ENCODE data around the gene TCF4.
"Not testable (repeated sequence)": the region's sequence is repeated elsewhere in the genome, so short reads cannot be mapped to it uniquely, and the experiment has no call there.

Gene TCF4

DNA sequence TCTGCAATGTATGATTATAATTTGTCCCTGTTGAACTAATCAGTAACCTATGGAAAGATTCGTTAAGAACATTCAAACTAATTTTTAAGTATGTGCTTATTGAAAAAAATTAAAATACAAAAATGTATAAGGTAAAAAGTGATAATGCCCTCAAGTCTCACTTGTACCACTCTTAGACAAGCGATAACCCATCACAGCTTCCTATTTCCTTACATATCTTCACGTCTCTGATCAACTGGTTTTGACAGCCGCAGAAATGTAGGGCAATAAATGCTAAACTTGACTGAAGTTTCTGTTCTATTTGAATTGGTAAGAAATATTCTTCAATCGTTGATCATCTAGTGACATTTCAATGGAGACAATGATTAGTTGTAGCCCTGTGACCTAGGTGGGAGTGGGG lies 112.5 kb downstream of the TCF4 start:
- DNase-seq (ENCODE audit: low read depth in 2 of 2) = no peak

DNA sequence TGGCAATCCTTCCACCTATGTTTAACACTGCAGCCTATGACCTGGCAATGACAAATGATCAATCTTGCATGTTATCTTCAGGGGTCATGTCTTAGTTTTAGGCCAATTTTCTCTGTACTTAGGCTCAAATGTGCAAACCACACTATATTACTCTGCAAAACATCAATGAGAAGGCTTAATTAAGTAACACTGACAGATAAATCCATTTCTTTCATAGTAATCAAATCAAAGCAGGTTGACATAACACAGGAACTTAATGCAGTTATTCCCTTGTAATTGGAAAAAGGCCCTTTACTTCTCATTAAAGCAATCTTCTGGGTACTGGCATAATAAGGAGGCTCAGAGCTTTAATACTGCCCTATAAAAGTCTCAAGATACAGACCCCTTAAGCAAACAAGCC lies 114.4 kb downstream of the TCF4 start:
- no peak for DNase-seq (ENCODE audit: low read depth in 2 of 2)

DNA sequence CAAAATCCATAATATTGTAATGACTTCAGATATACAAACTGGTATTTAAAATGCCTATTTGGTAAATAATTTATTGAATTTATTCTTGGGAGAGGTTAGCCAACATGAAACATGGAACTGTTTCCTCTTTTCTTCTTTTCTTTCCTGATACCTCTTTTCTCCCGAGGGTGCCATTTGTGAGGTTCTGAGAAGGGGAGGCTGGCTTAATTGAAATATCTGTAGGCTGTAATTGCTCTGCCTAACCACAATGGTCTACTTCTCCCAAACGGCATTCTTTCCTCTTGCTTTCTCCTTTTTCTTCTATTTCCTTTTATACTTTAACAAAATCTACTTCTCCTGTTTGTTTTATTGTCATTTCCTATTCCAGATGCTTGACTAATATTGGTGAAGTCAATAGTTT lies 114.9 kb downstream of the TCF4 start:
- no peak for DNase-seq (ENCODE audit: low read depth in 2 of 2)

DNA sequence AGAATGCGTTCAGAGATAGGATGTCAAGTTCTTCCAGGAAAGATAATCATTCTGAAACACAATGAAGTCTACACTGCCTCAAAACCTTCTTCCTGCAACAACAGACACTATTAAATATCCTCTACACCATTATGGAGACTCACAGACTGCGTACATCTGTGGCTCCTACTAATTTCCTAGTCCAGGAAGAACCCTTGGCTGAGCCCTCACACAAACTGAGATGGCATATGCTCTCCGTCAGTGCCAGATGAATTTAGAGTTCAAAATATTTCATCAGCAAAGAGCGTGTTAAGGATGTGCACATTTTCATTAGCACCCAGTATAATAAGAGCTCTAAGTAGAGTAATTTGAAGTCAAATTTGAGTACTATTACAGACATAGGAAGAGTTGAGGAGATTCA lies 117.2 kb downstream of the TCF4 start:
- DNase-seq (ENCODE audit: low read depth in 2 of 2) = no peak

DNA sequence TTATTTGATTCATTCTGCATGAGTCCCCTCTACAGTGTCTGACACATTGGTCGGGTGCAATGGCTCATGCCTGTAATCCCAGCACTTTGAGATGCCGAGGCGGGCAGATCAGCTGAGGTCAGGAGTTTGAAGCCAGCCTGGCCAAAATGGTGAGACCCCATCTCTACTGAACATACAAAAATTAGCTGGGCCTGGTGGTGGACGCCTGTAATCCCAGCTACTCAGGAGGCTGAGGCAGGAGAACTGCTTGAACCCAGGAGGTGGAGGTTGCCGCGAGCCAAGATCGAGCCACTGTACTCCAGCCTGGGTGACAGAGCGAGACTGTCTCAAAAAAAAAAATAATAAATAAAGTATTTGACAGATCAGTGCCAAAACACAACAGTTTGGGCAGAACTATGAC lies 118.9 kb downstream of the TCF4 start:
- not testable (repeated sequence) for DNase-seq (ENCODE audit: low read depth in 2 of 2)

DNA sequence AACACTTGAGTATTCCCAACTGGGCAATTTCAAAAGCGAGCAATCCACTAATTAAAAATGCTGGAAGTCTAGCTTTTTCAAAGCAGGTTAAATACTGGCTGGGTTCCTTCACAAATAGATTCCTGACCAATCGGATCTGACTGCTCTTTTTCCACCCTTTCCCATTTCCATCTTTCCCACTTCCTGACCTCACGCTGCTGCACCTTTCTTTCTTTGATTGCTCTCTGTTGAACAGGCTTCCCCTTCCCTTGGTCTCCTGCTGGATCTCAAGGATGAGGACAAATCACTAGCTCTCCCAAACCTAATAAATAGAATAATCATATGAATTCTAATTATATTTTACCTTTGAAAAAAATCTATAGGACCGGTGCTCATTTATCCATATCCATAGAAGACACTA lies 121.2 kb downstream of the TCF4 start:
- no peak for DNase-seq (ENCODE audit: low read depth in 2 of 2)

DNA sequence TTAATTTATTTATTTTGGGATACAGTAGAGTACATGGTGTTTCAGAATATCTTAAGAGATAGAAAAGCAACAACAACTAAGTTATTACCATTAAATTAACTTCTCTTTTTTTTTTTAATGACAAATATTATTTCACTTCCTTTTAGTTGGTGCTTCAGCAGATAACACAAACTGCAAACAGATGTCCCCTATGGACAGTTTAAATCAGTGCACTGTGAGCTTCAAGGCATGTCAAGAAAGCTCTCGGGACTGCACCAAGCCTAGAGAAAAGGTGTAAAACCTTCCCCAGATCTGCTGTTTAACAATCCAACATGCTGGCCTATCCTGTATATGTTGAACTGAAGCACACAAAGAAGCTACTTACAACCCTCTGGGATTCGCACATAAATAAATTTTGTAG lies 122.7 kb downstream of the TCF4 start:
- no peak for DNase-seq (ENCODE audit: low read depth in 2 of 2)

DNA sequence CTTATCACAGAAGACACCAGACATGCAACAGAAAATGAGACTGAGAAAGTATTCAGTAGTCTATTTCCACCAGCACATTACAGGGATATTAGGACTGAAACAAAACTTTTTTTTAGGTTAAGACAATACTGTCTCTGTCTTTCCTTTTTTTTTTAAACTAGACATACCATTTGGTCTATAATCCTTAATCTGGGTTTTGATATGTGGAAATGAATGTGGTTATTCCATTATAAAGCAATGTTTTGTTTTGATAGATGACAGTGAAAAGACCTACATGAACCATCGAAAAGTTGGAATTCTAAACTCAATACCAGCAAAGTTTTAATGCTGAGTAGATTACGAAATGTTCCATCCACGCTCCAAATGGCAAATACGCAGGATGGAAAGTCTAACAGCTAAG lies 123.4 kb downstream of the TCF4 start:
- DNase-seq (ENCODE audit: low read depth in 2 of 2) = no peak

DNA sequence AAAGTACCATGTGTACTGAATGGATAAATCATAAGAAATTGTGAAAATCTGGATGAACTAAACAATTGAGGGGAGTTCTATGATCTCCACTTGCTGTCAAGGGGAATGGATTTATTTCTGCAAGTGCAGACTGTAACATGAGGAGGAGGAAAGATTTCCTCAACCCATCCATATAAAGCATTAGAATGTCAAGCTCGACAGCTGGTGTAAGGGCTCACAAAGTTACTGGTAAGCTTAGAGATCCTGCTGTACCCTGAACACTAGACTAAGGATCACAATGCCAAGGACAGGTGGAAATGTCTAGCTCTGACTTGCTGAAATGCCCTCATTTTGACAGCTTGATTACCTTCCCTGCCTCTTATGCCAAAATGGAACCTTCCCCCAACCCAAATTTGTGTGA lies 125.3 kb downstream of the TCF4 start:
- no peak for DNase-seq (ENCODE audit: low read depth in 2 of 2)

DNA sequence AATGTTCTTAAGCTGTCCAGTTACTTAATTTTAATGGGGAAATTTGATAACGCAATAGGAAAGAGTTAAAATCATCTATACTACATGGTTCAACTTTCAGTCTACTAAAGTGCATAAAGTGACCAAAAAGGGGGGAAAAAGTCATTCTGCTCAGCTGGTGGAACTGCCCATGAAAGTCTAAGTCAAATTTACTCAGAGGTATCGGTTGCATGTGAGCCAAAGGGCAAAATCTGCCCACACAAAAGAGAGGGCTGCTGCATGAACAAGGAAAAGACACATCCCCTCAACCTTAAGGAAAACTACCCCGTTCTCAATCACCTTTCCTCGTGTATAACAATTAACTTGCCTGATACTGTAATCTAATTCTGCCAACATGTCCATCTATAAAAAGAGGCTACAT lies 126.1 kb downstream of the TCF4 start:
- DNase-seq (ENCODE audit: low read depth in 2 of 2) = no peak

DNA sequence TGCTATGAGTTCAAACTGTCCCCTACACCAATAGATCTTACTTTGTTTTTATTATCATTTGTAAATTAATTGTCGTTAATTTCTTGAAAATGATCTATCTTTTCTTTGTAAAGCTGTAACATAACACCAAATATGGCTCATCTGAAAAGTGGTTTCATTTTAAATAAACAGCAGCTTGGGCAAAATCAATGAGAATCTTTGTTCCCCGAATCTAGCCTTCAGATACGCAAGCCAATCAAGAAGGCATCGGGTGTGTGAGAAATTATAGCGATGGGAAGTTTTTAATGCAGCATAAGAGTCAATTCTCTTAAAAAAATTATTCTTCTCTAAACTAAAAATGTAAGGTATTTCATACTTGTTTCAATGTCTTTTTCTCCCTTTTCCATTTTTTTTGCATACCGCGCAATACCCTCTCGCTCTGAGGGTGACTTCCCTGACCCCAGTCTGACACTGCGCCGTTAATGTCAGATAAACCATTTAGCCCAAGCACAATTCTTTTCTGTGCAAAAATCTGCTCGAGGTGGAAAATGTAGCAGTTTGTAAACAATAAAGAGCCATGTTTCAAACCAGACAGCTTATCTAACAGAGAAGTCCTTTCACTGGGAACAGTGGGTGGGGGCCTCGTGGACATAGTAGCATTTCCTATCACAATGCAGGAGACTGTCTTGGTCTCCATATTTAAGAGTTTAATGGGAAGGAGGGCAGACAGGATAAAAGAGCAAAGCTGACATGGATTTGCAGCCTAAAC lies 129.4 kb downstream of the TCF4 start:
- no peak for DNase-seq (ENCODE audit: low read depth in 2 of 2)

DNA sequence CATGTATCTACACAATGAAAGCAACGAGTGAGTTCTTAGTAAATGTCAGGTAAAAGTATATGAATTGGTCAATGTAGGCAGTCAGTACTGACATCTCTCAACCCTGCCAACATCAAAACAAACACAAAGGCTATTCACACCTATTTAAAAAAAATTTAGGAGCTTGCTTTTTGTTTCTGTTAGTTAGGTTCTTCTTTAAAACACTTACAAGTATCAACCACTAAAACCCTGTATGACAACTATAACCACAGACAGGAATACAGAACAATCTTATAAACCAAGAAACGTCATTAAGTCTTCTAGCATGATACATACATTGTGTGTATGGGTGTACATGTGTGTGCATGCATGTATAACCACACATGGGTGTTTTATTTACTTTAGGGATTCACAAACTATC lies 131.0 kb downstream of the TCF4 start:
- DNase-seq (ENCODE audit: low read depth in 2 of 2) = no peak

DNA sequence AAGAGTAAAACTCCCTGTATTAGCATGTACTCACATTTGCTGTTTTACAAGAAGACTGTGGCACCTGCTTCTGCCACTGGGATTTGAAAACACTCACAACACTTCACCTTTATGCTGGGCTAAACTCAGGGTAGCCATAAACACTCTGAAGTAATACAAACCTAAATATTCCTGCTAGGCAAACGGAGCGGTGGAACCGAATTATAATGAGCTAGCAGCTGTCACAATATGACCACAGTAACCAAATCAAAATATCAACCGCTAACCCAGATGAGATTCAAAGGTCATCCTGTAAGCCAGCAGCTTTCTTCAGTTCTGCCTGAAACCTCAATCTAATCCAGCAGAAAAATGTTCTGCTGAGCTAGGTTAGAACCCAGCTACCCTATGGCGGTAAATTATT lies 132.1 kb downstream of the TCF4 start:
- no peak for DNase-seq (ENCODE audit: low read depth in 2 of 2)

DNA sequence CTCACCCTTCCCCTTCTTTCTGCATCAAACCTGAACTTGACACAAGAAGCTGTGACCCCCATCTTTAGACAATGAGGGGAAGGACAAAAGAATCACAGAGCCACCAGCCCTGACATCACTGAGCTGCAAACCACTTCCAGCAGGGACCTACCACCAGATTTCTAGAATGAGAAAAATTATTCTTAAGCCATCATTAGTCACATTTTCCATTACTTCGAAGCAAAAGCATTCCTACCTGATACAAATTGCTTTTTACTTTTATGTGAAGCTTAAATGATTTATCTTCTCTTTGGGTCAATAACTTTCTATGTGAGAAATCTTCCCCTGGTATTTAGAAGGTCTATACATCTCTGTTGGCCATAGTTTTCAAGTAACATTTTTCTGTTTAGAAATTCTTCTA lies 134.8 kb downstream of the TCF4 start:
- no peak for DNase-seq (ENCODE audit: low read depth in 2 of 2)

DNA sequence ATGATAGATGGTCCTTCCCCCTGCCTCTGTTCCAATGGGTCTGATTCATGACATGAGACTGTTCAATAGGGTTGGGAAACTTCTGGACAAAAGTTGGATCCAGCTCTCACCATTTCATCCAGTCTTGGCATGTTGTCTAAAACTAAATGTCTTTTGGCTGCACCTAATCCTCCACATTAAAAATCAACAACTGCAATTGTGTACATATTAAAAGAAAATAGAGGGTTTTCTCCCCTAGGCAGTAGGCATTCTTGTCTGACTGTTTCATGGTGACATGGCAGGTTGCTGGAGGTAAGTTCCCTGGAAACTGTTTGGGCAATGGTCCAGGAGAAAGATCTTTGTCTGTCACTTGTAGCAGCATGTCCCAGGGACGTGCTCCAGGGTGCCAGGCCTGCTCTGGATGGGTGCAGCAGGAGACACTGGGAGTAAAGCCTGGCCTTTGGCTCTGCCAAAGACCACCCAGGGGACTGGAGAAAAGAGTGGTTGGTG lies 135.8 kb downstream of the TCF4 start:
- no peak for DNase-seq (ENCODE audit: low read depth in 2 of 2)

DNA sequence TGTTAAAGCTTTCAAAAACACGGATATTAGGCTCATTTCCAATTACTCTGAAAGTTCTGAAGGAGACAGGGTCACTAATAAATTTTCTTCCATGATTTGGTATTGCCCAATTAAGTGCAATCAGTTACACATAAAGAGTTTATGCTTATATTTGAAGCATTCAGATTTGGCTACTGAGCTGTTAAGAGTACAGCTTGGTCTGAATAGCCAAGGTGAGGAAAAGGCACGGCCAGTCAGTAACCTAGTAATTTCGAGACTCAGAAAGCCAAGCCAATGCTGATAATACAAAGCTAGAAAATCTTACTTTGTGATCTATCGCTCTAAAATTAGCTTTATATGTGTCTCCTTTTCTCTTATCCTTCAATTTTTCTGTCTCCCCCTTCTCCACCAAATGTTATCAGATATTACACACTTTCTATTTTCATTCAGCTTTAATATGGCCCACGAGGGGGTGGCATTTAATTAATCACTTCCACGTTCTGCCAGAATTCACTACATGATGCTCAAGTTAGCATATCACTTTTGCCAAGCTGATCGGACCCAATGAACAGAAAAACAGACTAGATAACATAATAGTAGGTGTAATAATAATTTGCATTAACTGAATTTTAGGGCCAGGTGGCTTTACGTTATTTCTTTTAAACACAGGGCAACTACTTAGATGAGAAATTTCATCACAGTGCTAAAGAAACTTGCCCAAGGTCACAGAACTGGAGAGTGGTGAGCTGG lies 138.4 kb downstream of the TCF4 start:
- no peak for DNase-seq (ENCODE audit: low read depth in 2 of 2)

DNA sequence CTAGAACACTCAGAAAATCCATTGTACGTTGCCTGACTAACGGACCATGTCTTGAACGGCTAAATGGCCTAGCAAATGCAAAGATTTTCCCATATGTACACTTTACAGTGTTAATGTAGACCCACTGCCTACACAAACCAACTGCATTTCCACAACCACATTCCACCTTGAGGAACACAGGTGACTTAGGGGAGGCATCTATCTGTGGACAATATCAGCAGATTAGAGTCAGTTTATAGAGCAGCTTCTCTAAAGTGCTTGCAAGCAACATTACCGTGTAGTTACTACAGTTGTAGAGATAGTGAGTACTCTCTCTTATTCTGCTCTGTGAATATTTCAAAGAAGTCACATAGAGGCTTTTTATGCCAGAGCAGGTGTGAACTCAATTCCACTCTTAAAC lies 139.6 kb downstream of the TCF4 start:
- DNase-seq (ENCODE audit: low read depth in 2 of 2) = no peak

DNA sequence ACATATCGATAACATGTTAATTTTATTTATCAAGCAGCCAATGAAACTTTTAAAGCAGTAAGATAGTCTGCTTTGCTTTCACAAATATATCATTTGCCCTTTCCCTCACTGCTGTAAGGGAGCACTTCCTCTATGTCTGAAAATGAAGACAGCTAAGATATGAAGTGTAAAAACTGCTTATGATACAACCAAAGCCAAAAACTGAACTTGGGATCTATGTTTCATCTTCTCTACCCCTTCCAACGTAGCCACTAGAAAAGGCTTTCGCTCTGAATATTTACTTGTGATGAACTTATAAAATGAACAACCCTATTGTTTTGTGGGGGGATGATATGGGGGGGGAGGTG lies 140.3 kb downstream of the TCF4 start:
- DNase-seq (ENCODE audit: low read depth in 2 of 2) = no peak

DNA sequence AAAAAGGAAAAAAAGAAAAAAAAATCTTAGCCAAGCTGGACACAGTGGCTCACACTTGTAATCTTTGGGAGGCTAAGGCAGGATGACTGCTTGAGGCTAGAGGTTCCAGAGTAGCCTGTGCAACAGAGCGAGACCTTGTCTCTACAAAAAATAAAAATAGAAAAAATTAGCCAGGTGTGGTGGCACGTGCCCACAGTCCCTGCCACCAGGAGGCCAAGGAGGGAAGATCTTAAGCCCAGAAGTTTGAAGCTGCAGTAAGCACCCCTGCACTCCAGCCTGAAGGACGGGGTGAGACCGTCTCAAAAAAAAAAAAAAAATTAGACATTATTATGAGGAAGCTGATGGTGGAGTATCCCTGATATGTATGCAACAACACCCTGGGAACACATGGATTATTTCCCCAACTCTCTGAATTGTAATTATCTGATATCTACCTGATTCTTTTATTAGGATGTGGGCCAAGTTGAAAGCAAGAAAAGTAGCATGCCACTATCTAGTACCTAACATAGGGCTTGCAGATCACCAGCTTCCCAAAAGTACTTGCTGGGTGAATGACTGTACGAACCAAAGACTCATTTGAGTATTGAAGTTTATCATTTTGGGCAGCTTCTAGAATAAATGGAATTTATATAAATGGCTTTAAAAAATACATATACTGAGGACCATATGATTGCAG lies 140.9 kb downstream of the TCF4 start:
- no peak for DNase-seq (ENCODE audit: low read depth in 2 of 2)

DNA sequence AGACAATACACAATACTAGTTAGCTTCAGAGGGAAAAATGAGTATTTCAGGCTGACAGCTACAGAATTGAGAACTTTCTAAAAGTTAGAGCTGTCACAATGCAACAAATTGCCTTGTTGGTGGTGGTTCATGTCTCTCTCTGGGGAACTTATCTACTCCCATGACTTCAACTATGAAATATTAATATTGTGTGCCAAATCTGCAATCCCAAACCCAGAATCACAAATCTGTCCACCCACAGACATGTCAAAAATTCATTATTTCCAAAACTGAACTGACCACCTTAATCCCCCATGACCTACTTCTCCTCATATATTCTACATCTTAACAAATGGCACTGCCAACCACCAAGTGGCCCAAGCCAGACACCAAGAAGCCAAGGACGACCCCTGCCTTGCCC lies 143.5 kb downstream of the TCF4 start:
- DNase-seq (ENCODE audit: low read depth in 2 of 2) = no peak

DNA sequence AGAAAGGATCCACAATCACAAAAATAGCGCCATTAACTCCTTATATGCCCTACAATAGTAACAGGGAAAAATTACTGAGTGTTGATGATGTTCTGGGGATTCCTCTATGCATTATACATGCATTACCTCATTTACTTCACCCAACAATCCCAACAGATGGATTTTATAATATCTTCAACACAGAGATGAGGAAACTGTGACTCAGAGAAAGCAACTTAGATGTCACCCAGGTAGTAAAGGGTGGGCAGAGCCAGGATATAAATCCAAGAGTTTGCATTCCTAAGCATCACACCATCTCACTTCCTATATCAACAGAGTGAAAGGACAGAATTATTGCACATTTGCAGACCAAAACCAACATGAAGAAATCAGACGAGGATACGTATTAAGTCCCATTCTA lies 144.2 kb downstream of the TCF4 start:
- no peak for DNase-seq (ENCODE audit: low read depth in 2 of 2)

DNA sequence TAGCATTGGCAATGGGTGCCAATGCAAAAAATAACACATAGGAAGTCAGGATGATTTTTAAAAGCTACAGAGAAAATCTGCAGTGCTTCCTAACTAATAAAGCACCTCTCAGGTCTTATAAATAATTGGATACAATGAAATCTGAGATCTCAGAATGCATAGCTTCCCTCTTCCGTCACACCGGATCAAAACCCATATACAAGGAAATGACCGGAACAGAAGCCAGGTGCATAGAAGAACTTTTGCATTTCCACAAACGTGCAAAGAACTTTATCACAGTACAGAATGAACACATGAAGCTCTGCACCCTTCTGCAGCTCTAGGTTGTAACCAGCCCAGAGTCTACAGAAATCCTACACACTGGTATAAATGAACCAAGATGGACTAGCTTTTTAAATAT lies 145.4 kb downstream of the TCF4 start:
- no peak for DNase-seq (ENCODE audit: low read depth in 2 of 2)

DNA sequence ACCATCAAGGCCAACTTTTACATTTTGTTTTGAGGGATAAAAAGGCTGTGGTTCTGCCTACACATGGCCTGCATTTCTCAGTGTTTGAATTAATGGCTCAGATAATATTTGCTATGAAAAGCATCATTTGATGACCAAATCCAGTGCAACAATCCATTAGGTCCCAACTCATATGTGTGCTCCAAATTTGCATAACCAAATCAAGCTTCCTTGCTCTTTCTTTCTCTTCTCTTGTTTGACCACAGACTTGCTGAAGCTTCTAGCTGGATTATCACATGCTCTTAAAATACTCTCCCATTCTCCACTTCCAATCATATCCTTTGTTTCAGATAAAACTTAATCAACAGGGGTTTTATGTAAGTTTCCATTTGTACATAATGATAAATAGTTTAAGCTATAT lies 147.0 kb downstream of the TCF4 start:
- no peak for DNase-seq (ENCODE audit: low read depth in 2 of 2)
